ENCODE results near the gene NELL2.

Gene NELL2

GRCh38 chr12:44616402-44616801 is 259.7 kb downstream of the NELL2 start:
- peak; percentile 1 for DNase-seq

- DNase-seq, result no peak
Measured at GRCh38 chr12:44611538-44611937, 264.6 kb downstream of the NELL2 start.

GRCh38 chr12:44603701-44604100 is 272.4 kb downstream of the NELL2 start:
- no peak for DNase-seq

- no peak for DNase-seq
Measured at GRCh38 chr12:44592626-44593025, 283.5 kb downstream of the NELL2 start.

- DNase-seq, result no peak
Measured at GRCh38 chr12:44589697-44590096, 286.4 kb downstream of the NELL2 start.

- no peak for DNase-seq
Measured at GRCh38 chr12:44588651-44589050, 287.5 kb downstream of the NELL2 start.

GRCh38 chr12:44584625-44585024 is 291.5 kb downstream of the NELL2 start:
- DNase-seq, result no peak

GRCh38 chr12:44582521-44582920 is 293.6 kb downstream of the NELL2 start:
- no peak for DNase-seq

GRCh38 chr12:44581642-44582242 is 294.4 kb downstream of the NELL2 start:
- DNase-seq, result no peak

GRCh38 chr12:44574586-44574985 is 301.5 kb downstream of the NELL2 start:
- DNase-seq, result no peak

- DNase-seq, result no peak
Measured at GRCh38 chr12:44573723-44574122, 302.4 kb downstream of the NELL2 start.

GRCh38 chr12:44571006-44571550 is 305.0 kb downstream of the NELL2 start:
- DNase-seq, result no peak

GRCh38 chr12:44570036-44570583 is 306.0 kb downstream of the NELL2 start:
- DNase-seq, result no peak

GRCh38 chr12:44565163-44565562 is 311.0 kb downstream of the NELL2 start:
- DNase-seq, result no peak

- no peak for DNase-seq
Measured at GRCh38 chr12:44563486-44563885, 312.6 kb downstream of the NELL2 start.

GRCh38 chr12:44558340-44559100 is 317.6 kb downstream of the NELL2 start:
- no peak for DNase-seq

- no peak for DNase-seq
Measured at GRCh38 chr12:44555454-44555853, 320.7 kb downstream of the NELL2 start.

GRCh38 chr12:44551631-44552030 is 324.5 kb downstream of the NELL2 start:
- DNase-seq, result no peak

GRCh38 chr12:44550377-44550776 is 325.7 kb downstream of the NELL2 start:
- DNase-seq, result no peak

- no peak for DNase-seq
Measured at GRCh38 chr12:44546060-44546459, 330.1 kb downstream of the NELL2 start.

- DNase-seq, result no peak
Measured at GRCh38 chr12:44544018-44544417, 332.1 kb downstream of the NELL2 start.

- DNase-seq, result no peak
Measured at GRCh38 chr12:44542716-44543115, 333.4 kb downstream of the NELL2 start.

GRCh38 chr12:44537354-44537753 is 338.8 kb downstream of the NELL2 start:
- no peak for DNase-seq

- DNase-seq, result no peak
Measured at GRCh38 chr12:44532940-44533339, 343.2 kb downstream of the NELL2 start.

Data from fibroblast of skin of scalp (primary cell).